MM.1S (cell line): ENCODE results near the gene RPUSD2.

ENCODE experiments used
- DNase-seq: peaks from one replicate; pipeline ENCODE4 v3.0.0-alpha.2; 2015
- H2AFZ ChIP-seq: fragments of 300-600 bp; sonication (generic); 2 replicates; pipeline ENCODE4 v1.6.0; 2016; ENCODE audit warnings: antibody characterized with exemption, low read length
- H3F3A ChIP-seq: fragments of 300-600 bp; sonication (generic); 2 replicates; pipeline ENCODE4 v1.6.1; 2016; ENCODE audit warnings: mild to moderate bottlenecking, antibody characterized with exemption, low read length, moderate library complexity, mixed read lengths; ENCODE audit not compliant: insufficient read depth
- H3K27ac ChIP-seq: fragments of 300-600 bp; sonication (generic); 2 replicates; pipeline ENCODE4 v1.5.1; 2016; ENCODE audit warnings: mild to moderate bottlenecking, low read length
- H3K27me3 ChIP-seq: fragments of 300-600 bp; sonication (generic); replicated peaks from 2 replicates; pipeline ENCODE4 v1.6.0; 2016; ENCODE audit warnings: low read length; ENCODE audit not compliant: insufficient read depth
- H3K36me3 ChIP-seq: fragments of 300-600 bp; sonication (generic); replicated peaks from 2 replicates; pipeline ENCODE4 v1.6.1; 2016; ENCODE audit warnings: mild to moderate bottlenecking, low read length, mixed read lengths; ENCODE audit not compliant: insufficient read depth
- H3K4me1 ChIP-seq: fragments of 300-600 bp; sonication (generic); 2 replicates; pipeline ENCODE4 v1.6.1; 2016; ENCODE audit warnings: low read length, mixed read lengths
- H3K4me2 ChIP-seq: fragments of 300-600 bp; sonication (generic); 2 replicates; pipeline ENCODE4 v1.6.0; 2016; ENCODE audit warnings: low read depth, low read length
- H3K4me3 ChIP-seq: fragments of 300-600 bp; sonication (generic); 2 replicates; pipeline ENCODE4 v1.5.1; 2016; ENCODE audit warnings: low read length, mixed read lengths
- H3K79me2 ChIP-seq: fragments of 300-600 bp; sonication (generic); 2 replicates; pipeline ENCODE4 v1.6.1; 2016; ENCODE audit warnings: mixed run types, low read length, mixed read lengths
- H3K9ac ChIP-seq: fragments of 300-600 bp; sonication (generic); 2 replicates; pipeline ENCODE4 v1.6.1; 2016; ENCODE audit warnings: low read length, mixed read lengths
- H3K9me2 ChIP-seq: fragments of 300-600 bp; sonication (generic); replicated peaks from 2 replicates; pipeline ENCODE4 v1.6.1; 2016; ENCODE audit warnings: mild to moderate bottlenecking, low read length, mixed read lengths; ENCODE audit not compliant: insufficient read depth
- H3K9me3 ChIP-seq: fragments of 300-600 bp; sonication (generic); replicated peaks from 2 replicates; pipeline ENCODE4 v1.6.1; 2016; ENCODE audit warnings: mild to moderate bottlenecking, low read length, mixed read lengths; ENCODE audit not compliant: insufficient read depth
- H4K20me1 ChIP-seq: fragments of 300-600 bp; sonication (generic); 2 replicates; pipeline ENCODE4 v1.6.1; 2016; ENCODE audit warnings: mild to moderate bottlenecking, low read length, moderate library complexity, mixed read lengths; ENCODE audit not compliant: insufficient read depth
- EZH2 ChIP-seq: fragments of 300-600 bp; sonication (generic); optimal IDR thresholded peaks from 2 replicates; pipeline ENCODE3; 2017; ENCODE audit warnings: low read depth, mild to moderate bottlenecking, antibody characterized with exemption, low read length, mixed read lengths
- EZH2phosphoT487 ChIP-seq: fragments of 300-600 bp; sonication (generic); IDR thresholded peaks from 2 replicates; pipeline ENCODE4 v1.6.1; 2018; ENCODE audit warnings: antibody characterized with exemption, low read length
- TF ChIP-seq, protein P1 (sequence below): fragments of 300-600 bp; sonication (generic); IDR thresholded peaks from 2 replicates; pipeline ENCODE4 v1.5.1; 2016; ENCODE audit warnings: antibody characterized with exemption, low read length, mixed read lengths

Gene RPUSD2

DNA sequence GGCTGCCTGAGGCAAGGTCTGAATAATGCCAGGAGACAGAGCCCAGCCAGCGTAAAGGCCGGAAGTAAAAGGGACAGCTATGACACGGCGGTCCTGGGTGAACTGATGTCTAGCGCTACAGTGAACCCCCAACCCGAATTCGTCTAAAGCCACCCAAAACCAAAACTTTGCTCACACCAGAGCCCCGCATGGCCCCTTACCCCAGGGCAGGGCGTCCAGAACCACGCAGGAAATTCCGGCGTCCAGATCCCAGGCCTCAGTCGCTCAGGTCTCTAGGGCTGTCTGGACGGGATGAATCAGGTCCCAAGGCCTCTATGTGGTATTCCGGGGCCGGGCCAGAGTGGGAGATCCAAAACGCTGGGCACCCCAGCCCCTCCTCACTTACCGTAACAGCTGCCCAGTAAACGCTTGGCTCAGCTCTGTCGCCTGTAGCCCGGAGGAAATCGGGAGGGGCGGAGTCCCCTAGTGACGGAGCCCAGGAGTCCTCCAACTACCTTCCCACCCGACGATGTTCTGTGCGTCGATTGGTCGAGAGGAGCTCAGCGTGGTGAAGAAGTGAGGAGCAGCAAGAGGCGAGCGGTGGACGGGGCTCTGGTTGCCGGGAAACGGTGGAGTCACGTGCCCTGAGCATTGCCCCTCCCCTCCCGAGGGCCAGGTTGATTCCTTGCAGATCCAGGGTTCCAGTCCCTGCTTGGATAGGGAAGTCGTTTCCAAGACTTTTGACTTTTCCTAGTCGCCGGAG lies 4.3 kb upstream of the RPUSD2 start, which contains the start of gene CCDC32:
TSS of gene CCDC32 (minus strand) at position 452 of the 742 bp plus-strand sequence. CDS start 2,027 bp downstream, outside the sequence.
- H3K4me3 ChIP-seq = peak within 1 kb of the TSS; percentile 95
- H3K36me3 ChIP-seq = 0 out of 2 replicates have a peak, but pooled peaks cover 8% of the 10 kb centered on the region
- H3F3A ChIP-seq = peaks cover 7% of the 10 kb centered on the region; the same call in 1 of the 2 replicates
- H3K9me2 ChIP-seq = no peaks in the 10 kb centered on the region
- no peaks in the 10 kb centered on the region for H3K9me3 ChIP-seq
- H2AFZ ChIP-seq = peak within 1 kb of the TSS; percentile 97
- H4K20me1 ChIP-seq = no peaks in the 10 kb centered on the region
- H3K27ac ChIP-seq = peak within 1 kb of the TSS; percentile 72
- peaks cover 55% of the 10 kb centered on the region for H3K79me2 ChIP-seq
- H3K4me2 ChIP-seq = peak within 1 kb of the TSS; percentile 91
- peak within 1 kb of the TSS; percentile 96 for H3K9ac ChIP-seq
- H3K27me3 ChIP-seq = no peaks in the 10 kb centered on the region
- DNase-seq = peak; percentile 99
- H3K4me1 ChIP-seq = peaks cover 6% of the 10 kb centered on the region
- TF ChIP-seq EZH2phosphoT487 (no peak), EZH2 (no peak)
- TF ChIP-seq, protein P1, sequence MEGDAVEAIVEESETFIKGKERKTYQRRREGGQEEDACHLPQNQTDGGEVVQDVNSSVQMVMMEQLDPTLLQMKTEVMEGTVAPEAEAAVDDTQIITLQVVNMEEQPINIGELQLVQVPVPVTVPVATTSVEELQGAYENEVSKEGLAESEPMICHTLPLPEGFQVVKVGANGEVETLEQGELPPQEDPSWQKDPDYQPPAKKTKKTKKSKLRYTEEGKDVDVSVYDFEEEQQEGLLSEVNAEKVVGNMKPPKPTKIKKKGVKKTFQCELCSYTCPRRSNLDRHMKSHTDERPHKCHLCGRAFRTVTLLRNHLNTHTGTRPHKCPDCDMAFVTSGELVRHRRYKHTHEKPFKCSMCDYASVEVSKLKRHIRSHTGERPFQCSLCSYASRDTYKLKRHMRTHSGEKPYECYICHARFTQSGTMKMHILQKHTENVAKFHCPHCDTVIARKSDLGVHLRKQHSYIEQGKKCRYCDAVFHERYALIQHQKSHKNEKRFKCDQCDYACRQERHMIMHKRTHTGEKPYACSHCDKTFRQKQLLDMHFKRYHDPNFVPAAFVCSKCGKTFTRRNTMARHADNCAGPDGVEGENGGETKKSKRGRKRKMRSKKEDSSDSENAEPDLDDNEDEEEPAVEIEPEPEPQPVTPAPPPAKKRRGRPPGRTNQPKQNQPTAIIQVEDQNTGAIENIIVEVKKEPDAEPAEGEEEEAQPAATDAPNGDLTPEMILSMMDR = no peak

DNA sequence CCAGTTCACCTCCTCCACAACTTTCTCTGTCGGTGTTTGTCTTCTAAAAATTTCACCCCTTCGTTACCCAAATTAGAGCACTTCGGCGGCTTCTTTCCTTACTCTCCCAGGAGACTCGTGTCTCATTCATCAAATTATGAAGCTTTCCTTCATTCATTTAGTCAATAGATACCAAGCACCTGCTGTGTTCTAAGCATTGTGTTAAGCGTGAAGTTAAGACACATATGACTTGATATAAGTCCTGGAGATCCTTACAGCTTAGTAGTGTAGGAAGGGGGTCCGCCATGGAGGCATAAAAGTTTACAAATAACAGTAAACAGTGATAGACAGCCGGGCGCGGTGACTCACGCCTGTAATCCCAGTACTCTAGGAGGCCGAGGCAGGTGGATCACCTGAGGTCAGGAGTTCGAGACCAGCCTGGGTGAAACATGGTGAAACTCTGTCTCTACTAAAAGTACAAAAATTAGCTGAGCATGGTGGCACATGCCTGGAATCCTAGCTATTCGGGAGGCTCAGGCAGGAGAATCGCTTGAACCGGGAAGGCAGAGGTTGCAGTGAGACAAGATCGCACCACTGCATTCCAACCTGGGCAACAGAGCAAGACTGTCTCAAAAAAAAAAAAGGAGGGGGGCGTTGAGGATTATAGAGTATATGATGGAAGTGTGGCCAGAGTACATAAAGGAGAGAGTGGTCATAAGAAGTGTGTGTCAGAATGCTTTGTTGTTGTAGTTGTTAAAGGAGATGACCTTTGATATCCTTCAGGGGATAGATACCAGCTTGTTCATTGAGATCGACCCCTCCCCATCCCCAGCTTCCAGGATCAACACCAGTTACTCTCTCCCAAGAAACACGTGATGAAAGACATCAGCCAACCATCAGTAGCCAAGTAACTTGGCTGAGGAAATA lies 3.5 kb upstream of the RPUSD2 start:
- H3K36me3 ChIP-seq = 0 out of 2 replicates have a peak, but pooled peaks cover 8% of the 10 kb centered on the region

GRCh38 chr15:40567111-40567510 lies 2.0 kb upstream of the RPUSD2 start:
- H3K4me2 ChIP-seq = no peak overlapping the region
- H2AFZ ChIP-seq = no peak overlapping the region; the same call in 1 of the 2 replicates

More for the DNA sequence above, 3.5 kb upstream of the RPUSD2 start:
- no peaks in the 10 kb centered on the region for H3K27me3 ChIP-seq
- peaks cover 11% of the 10 kb centered on the region for H3K4me1 ChIP-seq
- H4K20me1 ChIP-seq = no peaks in the 10 kb centered on the region
- H3K27ac ChIP-seq = peak overlapping the region; percentile 35; the same call in 1 of the 2 replicates
- peak overlapping the region; percentile 96; the same call in 1 of the 2 replicates for H3K9ac ChIP-seq
- TF ChIP-seq EZH2 = no peak
- no peaks in the 10 kb centered on the region for H3K9me3 ChIP-seq
- 0 out of 2 replicates have a peak, but pooled peaks cover 1% of the 10 kb centered on the region for H3F3A ChIP-seq
- DNase-seq = no peak
- peaks cover 57% of the 10 kb centered on the region for H3K79me2 ChIP-seq
- peak overlapping the region; percentile 97 for H2AFZ ChIP-seq
- H3K4me2 ChIP-seq = peak overlapping the region; percentile 72
- H3K9me2 ChIP-seq = no peaks in the 10 kb centered on the region
- peak overlapping the region; percentile 95 for H3K4me3 ChIP-seq

More at GRCh38 chr15:40567111-40567510, 2.0 kb upstream of the RPUSD2 start:
- H3F3A ChIP-seq = no peaks in the 10 kb centered on the region
- no peaks in the 10 kb centered on the region for H4K20me1 ChIP-seq
- no peak overlapping the region for H3K9ac ChIP-seq
- no peak for DNase-seq
- no peak overlapping the region for H3K27ac ChIP-seq
- H3K36me3 ChIP-seq = 0 out of 2 replicates have a peak, but pooled peaks cover 2% of the 10 kb centered on the region
- TF ChIP-seq EZH2 = no peak
- TF ChIP-seq, protein P1 = peak; percentile 45
- no peaks in the 10 kb centered on the region for H3K9me2 ChIP-seq
- H3K79me2 ChIP-seq = peaks cover 54% of the 10 kb centered on the region
- H3K4me1 ChIP-seq = peaks cover 11% of the 10 kb centered on the region
- H3K4me3 ChIP-seq = no peak overlapping the region
- H3K27me3 ChIP-seq = no peaks in the 10 kb centered on the region
- H3K9me3 ChIP-seq = no peaks in the 10 kb centered on the region
